ENCODE results near the gene SEZ6L.

SEZ6L gene

GRCh38 chr22:26194313-26194712 is 25.1 kb downstream of the SEZ6L start:
- H3K27ac ChIP-seq = no peak overlapping the region
- POLR2A ChIA-PET (ENCODE audit: low non-redundant PET) = no interaction called here
- TF ChIP-seq CTCF (conservative IDR thresholded peaks at IDR 0.05; ENCODE audit: low read depth) = no peak
- CTCF ChIA-PET = interaction anchor here (0.6 kb wide), 1 partner anchor 388 kb away, joined by 3 read pairs; no protein-coding TSS in a partner anchor
- DNase-seq (ENCODE audit: low spot score) = no peak

GRCh38 chr22:26194877-26195276 is 25.6 kb downstream of the SEZ6L start:
- ChIA-PET CTCF (no interaction called here), POLR2A (ENCODE audit: low non-redundant PET) (no interaction called here)
- no peak overlapping the region for H3K27ac ChIP-seq
- no peak for TF ChIP-seq CTCF (conservative IDR thresholded peaks at IDR 0.05; ENCODE audit: low read depth)
- DNase-seq (ENCODE audit: low spot score) = no peak

GRCh38 chr22:26196657-26197056 is 27.4 kb downstream of the SEZ6L start:
- DNase-seq (ENCODE audit: low spot score) = no peak
- H3K27ac ChIP-seq = no peak overlapping the region
- TF ChIP-seq CTCF (conservative IDR thresholded peaks at IDR 0.05; ENCODE audit: low read depth) = no peak
- ChIA-PET CTCF (interaction anchor here (0.7 kb wide), 1 partner anchor 24 kb away, joined by 3 read pairs; no protein-coding TSS in a partner anchor), POLR2A (ENCODE audit: low non-redundant PET) (no interaction called here)

- ChIA-PET POLR2A (ENCODE audit: low non-redundant PET) (no interaction called here), CTCF (interaction anchor here (0.7 kb wide), 1 partner anchor 25 kb away, joined by 3 read pairs; no protein-coding TSS in a partner anchor)
- no peak for DNase-seq (ENCODE audit: low spot score)
Observed at GRCh38 chr22:26197425-26197824, 28.2 kb downstream of the SEZ6L start.

GRCh38 chr22:26199665-26200064 is 30.4 kb downstream of the SEZ6L start:
- ChIA-PET CTCF (no interaction called here), POLR2A (ENCODE audit: low non-redundant PET) (no interaction called here)
- TF ChIP-seq CTCF (conservative IDR thresholded peaks at IDR 0.05; ENCODE audit: low read depth) = no peak
- H3K27ac ChIP-seq = no peak overlapping the region
- DNase-seq (ENCODE audit: low spot score) = no peak

More at GRCh38 chr22:26197425-26197824, 28.2 kb downstream of the SEZ6L start:
- TF ChIP-seq CTCF (conservative IDR thresholded peaks at IDR 0.05; ENCODE audit: low read depth) = no peak
- H3K27ac ChIP-seq = no peak overlapping the region

- no peak for DNase-seq (ENCODE audit: low spot score)
- CTCF ChIA-PET = no interaction called here
- no peak overlapping the region for H3K27ac ChIP-seq
- no peak for TF ChIP-seq CTCF (conservative IDR thresholded peaks at IDR 0.05; ENCODE audit: low read depth)
- POLR2A ChIA-PET (ENCODE audit: low non-redundant PET) = no interaction called here
Observed at GRCh38 chr22:26202280-26202924, 33.1 kb downstream of the SEZ6L start.

Measured in RWPE1 (cell line).